ENCODE results near the gene BSG.

BSG gene

DNA sequence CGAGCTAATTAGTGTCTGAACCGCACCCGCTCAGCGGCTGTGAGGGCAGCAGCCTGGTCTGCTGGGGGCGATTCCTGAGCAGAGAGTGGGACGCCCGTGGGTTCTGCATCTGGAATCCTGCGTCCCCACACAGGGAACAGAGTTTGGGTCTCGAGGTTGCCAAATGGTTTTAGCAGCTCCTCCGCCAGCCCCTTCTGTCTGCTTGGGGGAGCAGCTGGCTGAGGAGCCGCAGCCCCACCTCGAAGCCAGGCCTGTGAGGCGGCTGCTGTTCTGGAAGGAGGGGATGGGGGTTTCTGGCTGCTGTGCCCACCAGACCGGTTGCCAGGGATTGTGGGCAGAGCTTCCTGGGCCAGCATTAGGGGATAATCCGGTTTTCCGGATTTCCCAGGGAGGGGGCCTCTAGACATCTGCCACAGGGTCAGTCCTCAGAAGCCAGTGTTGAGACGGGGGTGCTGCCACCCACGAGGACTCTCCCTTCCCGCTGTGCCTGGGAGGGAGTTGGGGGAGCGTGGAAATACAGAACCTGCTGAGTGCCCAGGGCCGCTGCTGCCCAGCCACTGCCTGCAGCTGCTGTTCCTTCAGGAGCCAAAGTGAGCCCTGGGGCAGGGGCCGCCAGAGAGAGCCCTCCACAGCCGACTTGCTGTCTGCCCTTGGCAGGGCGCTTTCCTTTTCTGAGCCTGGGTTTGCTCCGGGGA, 38.9 kb upstream of the BSG start:
- Histone ChIP-seq H3K9ac (ENCODE audit: low read length) (peak overlapping the region; percentile 73), H3K4me3 (ENCODE audit: low read depth, low read length) (peak overlapping the region; percentile 100), H3K36me3 (ENCODE audit: control insufficient read depth, insufficient read depth, low read length) (peaks cover 32% of the 10 kb centered on the region), H3K27ac (ENCODE audit: low read depth, low read length) (no peak overlapping the region), H3K4me1 (ENCODE audit: control insufficient read depth, insufficient read depth, low read length) (peaks cover 9% of the 10 kb centered on the region), H3K9me3 (ENCODE audit: control insufficient read depth, insufficient read depth, low read depth, low read length) (no peaks in the 10 kb centered on the region), H3K27me3 (ENCODE audit: control insufficient read depth, insufficient read depth, low read length) (no peaks in the 10 kb centered on the region)

DNA sequence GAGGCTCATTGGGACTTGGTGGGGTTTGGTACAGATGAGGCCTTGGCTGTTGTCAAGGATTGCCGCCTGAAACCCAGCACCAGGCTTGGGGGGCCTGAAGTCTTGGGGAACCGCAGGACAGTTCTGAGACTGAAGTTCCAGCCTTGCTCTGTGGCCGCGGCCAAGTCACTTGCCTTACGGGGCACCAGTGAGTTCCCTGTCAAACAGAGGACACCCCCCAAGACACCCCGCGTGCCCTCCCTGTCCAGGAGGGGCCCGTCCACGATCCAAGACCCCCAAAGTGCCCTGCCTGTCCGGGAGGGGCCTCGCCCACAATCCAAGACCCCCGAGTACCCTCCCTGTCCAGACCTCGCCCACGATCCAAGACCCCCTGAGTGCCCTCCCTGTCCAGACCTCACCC, 38.3 kb upstream of the BSG start:
- no peak overlapping the region for H3K4me3 ChIP-seq (ENCODE audit: low read depth, low read length)
- H3K4me1 ChIP-seq (ENCODE audit: control insufficient read depth, insufficient read depth, low read length), result peaks cover 9% of the 10 kb centered on the region
- no peak overlapping the region for H3K27ac ChIP-seq (ENCODE audit: low read depth, low read length)
- peaks cover 38% of the 10 kb centered on the region for H3K36me3 ChIP-seq (ENCODE audit: control insufficient read depth, insufficient read depth, low read length)
- no peak overlapping the region for H3K9ac ChIP-seq (ENCODE audit: low read length)
- H3K9me3 ChIP-seq (ENCODE audit: control insufficient read depth, insufficient read depth, low read depth, low read length), result no peaks in the 10 kb centered on the region
- no peaks in the 10 kb centered on the region for H3K27me3 ChIP-seq (ENCODE audit: control insufficient read depth, insufficient read depth, low read length)

GRCh38 chr19:535017-535835, 37.2 kb upstream of the BSG start:
- Histone ChIP-seq H3K27ac (ENCODE audit: low read depth, low read length) (no peak overlapping the region), H3K4me1 (ENCODE audit: control insufficient read depth, insufficient read depth, low read length) (peaks cover 9% of the 10 kb centered on the region), H3K27me3 (ENCODE audit: control insufficient read depth, insufficient read depth, low read length) (no peaks in the 10 kb centered on the region), H3K9ac (ENCODE audit: low read length) (no peak overlapping the region), H3K4me3 (ENCODE audit: low read depth, low read length) (no peak overlapping the region), H3K9me3 (ENCODE audit: control insufficient read depth, insufficient read depth, low read depth, low read length) (no peaks in the 10 kb centered on the region), H3K36me3 (ENCODE audit: control insufficient read depth, insufficient read depth, low read length) (peaks cover 44% of the 10 kb centered on the region)

DNA sequence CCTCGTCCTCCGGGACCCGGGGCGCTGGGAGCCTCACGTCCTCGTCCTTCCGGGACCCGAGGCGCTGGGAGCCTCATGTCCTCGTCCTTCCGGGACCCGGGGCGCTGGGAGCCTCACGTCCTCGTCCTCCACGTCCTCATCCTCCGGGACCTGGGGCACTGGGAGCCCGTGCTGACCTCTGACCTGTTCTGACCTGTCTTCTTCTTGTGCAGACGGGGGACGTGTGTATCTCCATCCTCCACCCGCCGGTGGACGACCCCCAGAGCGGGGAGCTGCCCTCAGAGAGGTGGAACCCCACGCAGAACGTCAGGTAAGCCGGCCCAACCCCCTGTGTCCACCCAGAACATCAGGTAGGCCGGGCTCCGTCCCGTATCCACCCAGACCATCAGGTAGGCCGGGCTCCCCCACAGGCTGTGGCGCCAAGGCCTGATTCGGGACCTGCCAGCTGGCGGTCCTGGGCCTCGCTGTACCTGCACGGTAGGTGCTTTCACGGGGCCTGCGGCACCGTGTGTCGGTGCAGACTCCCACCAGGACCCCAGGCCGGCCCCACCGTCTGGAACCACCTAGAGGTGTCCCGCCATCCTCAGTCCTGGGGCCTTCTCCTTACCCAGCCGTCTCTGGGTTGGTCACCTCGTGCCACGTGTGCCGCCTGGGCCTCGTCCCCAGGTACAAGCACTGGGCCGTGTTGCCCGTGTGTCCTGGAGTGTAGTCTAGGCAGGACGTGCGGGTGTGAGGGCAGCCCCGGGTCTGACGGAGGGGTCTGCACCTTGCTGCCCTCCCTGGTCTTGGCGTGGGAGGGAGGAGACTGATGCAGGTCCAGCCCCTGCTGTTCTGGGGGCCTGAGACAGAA, 36.1 kb upstream of the BSG start:
- Histone ChIP-seq H3K9ac (ENCODE audit: low read length) (no peak overlapping the region), H3K9me3 (ENCODE audit: control insufficient read depth, insufficient read depth, low read depth, low read length) (no peaks in the 10 kb centered on the region)

DNA sequence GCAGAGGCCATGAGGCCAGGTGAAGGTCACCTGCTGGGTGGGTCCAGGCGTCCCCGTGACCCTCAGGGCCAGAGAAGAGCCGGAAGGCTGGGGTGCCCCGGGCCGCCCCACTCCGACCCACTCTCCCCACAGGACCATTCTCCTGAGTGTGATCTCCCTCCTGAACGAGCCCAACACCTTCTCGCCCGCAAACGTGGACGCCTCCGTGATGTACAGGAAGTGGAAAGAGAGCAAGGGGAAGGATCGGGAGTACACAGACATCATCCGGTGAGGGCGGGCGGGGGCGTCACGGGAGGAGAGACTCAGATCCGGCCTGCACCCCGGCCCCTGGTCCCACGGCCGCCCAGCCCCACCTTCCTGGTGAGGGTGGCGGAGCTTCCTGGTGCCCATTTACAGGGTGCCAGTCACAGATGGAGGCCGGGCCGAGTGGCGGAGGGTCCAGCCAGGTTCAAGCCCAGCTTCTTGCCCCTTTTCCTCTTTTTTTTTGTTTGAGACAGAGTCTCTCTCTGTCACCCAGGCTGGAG, 35.5 kb upstream of the BSG start:
- no peaks in the 10 kb centered on the region for H3K9me3 ChIP-seq (ENCODE audit: control insufficient read depth, insufficient read depth, low read depth, low read length)
- no peak overlapping the region for H3K4me3 ChIP-seq (ENCODE audit: low read depth, low read length)
- no peak overlapping the region for H3K9ac ChIP-seq (ENCODE audit: low read length)
- H3K4me1 ChIP-seq (ENCODE audit: control insufficient read depth, insufficient read depth, low read length), result peaks cover 9% of the 10 kb centered on the region
- H3K27ac ChIP-seq (ENCODE audit: low read depth, low read length), result no peak overlapping the region
- peaks cover 56% of the 10 kb centered on the region for H3K36me3 ChIP-seq (ENCODE audit: control insufficient read depth, insufficient read depth, low read length)
- no peaks in the 10 kb centered on the region for H3K27me3 ChIP-seq (ENCODE audit: control insufficient read depth, insufficient read depth, low read length)

More for the DNA sequence above, 36.1 kb upstream of the BSG start:
- Histone ChIP-seq H3K4me1 (ENCODE audit: control insufficient read depth, insufficient read depth, low read length) (peaks cover 9% of the 10 kb centered on the region), H3K4me3 (ENCODE audit: low read depth, low read length) (no peak overlapping the region), H3K27ac (ENCODE audit: low read depth, low read length) (no peak overlapping the region), H3K36me3 (ENCODE audit: control insufficient read depth, insufficient read depth, low read length) (peaks cover 50% of the 10 kb centered on the region), H3K27me3 (ENCODE audit: control insufficient read depth, insufficient read depth, low read length) (no peaks in the 10 kb centered on the region)

GRCh38 chr19:538641-539428, 33.6 kb upstream of the BSG start:
- H3K9me3 ChIP-seq (ENCODE audit: control insufficient read depth, insufficient read depth, low read depth, low read length), result no peaks in the 10 kb centered on the region
- H3K9ac ChIP-seq (ENCODE audit: low read length), result no peak overlapping the region
- peaks cover 65% of the 10 kb centered on the region for H3K36me3 ChIP-seq (ENCODE audit: control insufficient read depth, insufficient read depth, low read length)
- no peaks in the 10 kb centered on the region for H3K27me3 ChIP-seq (ENCODE audit: control insufficient read depth, insufficient read depth, low read length)
- no peak overlapping the region for H3K27ac ChIP-seq (ENCODE audit: low read depth, low read length)
- peaks cover 4% of the 10 kb centered on the region; the same call in 1 of the 2 replicates for H3K4me1 ChIP-seq (ENCODE audit: control insufficient read depth, insufficient read depth, low read length)
- H3K4me3 ChIP-seq (ENCODE audit: low read depth, low read length), result no peak overlapping the region

DNA sequence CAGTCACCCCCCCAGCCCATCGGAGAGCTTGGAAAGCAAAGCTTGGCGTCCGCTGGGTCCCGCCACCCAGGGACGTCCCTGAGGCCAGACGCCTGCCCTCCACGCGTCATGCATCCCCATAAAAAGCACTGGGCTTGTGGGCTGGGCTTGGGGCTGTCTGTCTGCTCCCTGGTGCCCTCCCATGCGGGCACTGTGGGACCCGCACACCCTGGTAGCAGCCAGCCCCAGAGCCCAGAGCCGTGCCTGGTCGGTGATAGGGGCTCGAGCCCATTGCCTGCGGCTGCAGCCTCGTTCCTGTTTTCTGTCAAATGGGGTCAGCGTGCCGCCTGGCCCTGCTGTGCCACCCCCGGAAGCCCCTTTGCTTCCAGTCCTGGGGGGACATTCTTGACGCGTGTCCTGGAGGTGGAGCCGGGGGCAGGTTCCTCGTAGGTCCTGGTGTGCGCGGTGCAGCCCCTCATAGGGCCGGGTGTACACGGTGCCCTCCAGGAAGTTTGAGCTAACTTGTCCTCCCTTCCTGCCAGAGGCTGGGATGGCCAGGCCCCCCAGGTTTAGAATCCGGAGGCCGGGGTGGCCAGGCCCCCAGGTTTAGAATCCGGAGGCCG, 32.9 kb upstream of the BSG start:
- no peak overlapping the region for H3K27ac ChIP-seq (ENCODE audit: low read depth, low read length)

DNA sequence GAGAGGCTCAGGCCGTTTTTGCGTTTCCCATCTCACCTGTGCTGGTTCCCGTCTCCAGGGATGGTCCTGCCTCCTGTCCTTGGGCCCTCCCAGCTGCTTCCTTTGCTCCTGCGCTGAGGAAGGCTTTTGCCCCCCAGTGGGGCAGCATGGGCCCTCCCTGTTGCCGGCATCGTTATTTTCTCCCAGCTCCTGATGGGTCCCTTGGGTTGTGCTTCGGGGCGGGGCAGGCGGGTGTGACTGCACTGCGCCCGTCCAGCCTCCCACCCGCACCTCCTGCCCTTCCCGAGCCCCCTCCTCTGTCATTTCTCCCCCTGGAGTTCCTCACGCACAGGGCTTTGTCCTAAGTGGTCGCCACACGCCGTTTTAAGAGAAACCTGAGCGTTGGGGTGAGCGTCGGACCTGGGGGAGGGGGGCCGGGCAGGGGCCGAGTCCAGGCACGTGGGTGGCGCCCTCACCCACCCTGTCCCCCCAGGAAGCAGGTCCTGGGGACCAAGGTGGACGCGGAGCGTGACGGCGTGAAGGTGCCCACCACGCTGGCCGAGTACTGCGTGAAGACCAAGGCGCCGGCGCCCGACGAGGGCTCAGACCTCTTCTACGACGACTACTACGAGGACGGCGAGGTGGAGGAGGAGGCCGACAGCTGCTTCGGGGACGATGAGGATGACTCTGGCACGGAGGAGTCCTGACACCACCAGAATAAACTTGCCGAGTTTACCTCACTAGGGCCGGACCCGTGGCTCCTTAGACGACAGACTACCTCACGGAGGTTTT, 31.3 kb upstream of the BSG start:
- peaks cover 7% of the 10 kb centered on the region; the same call in 1 of the 2 replicates for H3K4me1 ChIP-seq (ENCODE audit: control insufficient read depth, insufficient read depth, low read length)
- H3K9me3 ChIP-seq (ENCODE audit: control insufficient read depth, insufficient read depth, low read depth, low read length), result no peaks in the 10 kb centered on the region
- H3K27ac ChIP-seq (ENCODE audit: low read depth, low read length), result no peak overlapping the region
- H3K9ac ChIP-seq (ENCODE audit: low read length), result no peak overlapping the region
- no peaks in the 10 kb centered on the region for H3K27me3 ChIP-seq (ENCODE audit: control insufficient read depth, insufficient read depth, low read length)
- no peak overlapping the region for H3K4me3 ChIP-seq (ENCODE audit: low read depth, low read length)
- peaks cover 55% of the 10 kb centered on the region for H3K36me3 ChIP-seq (ENCODE audit: control insufficient read depth, insufficient read depth, low read length)

More for the DNA sequence above, 32.9 kb upstream of the BSG start:
- Histone ChIP-seq H3K4me1 (ENCODE audit: control insufficient read depth, insufficient read depth, low read length) (peaks cover 7% of the 10 kb centered on the region; the same call in 1 of the 2 replicates), H3K4me3 (ENCODE audit: low read depth, low read length) (no peak overlapping the region), H3K36me3 (ENCODE audit: control insufficient read depth, insufficient read depth, low read length) (peaks cover 65% of the 10 kb centered on the region), H3K9me3 (ENCODE audit: control insufficient read depth, insufficient read depth, low read depth, low read length) (no peaks in the 10 kb centered on the region), H3K9ac (ENCODE audit: low read length) (no peak overlapping the region), H3K27me3 (ENCODE audit: control insufficient read depth, insufficient read depth, low read length) (no peaks in the 10 kb centered on the region)

GRCh38 chr19:541699-542098, 30.7 kb upstream of the BSG start:
- Histone ChIP-seq H3K9ac (ENCODE audit: low read length) (no peak overlapping the region), H3K9me3 (ENCODE audit: control insufficient read depth, insufficient read depth, low read depth, low read length) (no peaks in the 10 kb centered on the region)

More at GRCh38 chr19:541699-542098, 30.7 kb upstream of the BSG start:
- Histone ChIP-seq H3K27ac (ENCODE audit: low read depth, low read length) (no peak overlapping the region), H3K4me3 (ENCODE audit: low read depth, low read length) (no peak overlapping the region), H3K4me1 (ENCODE audit: control insufficient read depth, insufficient read depth, low read length) (peaks cover 7% of the 10 kb centered on the region; the same call in 1 of the 2 replicates), H3K27me3 (ENCODE audit: control insufficient read depth, insufficient read depth, low read length) (no peaks in the 10 kb centered on the region), H3K36me3 (ENCODE audit: control insufficient read depth, insufficient read depth, low read length) (peaks cover 48% of the 10 kb centered on the region)
